Activated T-helper 1 cell treated with anti-CD3 and anti-CD28 coated beads, Interleukin-2, amount 50 U/mL, for 16 hours (primary cell): Measurements from ENCODE around the gene NUDT16L1.

Source experiments
- DNase-seq, 2 donors: peaks; one replicate each; pipeline ENCODE4 v3.0.0-alpha.2; 2020; ENCODE audit warnings: low read depth in 1 of 2, low spot score in 1 of 2

NUDT16L1 gene

DNA sequence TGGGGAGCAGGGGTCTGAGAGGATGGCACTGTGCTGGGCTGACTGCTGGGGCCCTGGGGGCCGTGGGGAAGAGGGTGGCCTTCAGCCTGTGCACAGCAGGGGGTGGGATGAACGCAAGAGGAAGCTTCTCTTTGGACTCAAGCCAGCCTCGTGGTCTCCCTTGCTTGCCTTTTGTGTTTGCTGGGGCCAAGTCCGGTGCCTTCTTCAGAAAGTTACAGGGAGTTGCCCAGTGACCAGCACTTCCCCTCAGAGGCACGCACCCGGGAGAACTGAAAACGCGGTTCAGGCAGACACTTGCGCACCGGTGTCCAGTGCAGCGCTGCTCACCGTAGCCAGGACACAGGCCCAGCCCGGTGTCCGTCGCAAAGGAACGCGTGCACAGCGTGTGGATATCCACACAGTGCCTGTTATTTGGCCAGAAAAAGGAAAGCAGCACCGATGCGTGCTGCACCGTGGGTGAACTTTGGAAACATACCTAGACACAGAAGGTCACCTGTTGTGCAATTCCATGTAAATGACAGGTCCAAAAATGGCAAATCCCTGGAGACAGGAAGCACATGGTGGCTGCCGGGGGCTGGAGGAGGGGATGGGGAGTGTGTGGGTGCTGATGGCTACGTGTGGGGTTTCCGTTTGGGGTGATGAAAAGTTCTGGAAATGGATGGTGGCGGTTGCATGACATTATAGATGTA, 29.4 kb upstream of the NUDT16L1 start:
- DNase-seq = no peak

DNA sequence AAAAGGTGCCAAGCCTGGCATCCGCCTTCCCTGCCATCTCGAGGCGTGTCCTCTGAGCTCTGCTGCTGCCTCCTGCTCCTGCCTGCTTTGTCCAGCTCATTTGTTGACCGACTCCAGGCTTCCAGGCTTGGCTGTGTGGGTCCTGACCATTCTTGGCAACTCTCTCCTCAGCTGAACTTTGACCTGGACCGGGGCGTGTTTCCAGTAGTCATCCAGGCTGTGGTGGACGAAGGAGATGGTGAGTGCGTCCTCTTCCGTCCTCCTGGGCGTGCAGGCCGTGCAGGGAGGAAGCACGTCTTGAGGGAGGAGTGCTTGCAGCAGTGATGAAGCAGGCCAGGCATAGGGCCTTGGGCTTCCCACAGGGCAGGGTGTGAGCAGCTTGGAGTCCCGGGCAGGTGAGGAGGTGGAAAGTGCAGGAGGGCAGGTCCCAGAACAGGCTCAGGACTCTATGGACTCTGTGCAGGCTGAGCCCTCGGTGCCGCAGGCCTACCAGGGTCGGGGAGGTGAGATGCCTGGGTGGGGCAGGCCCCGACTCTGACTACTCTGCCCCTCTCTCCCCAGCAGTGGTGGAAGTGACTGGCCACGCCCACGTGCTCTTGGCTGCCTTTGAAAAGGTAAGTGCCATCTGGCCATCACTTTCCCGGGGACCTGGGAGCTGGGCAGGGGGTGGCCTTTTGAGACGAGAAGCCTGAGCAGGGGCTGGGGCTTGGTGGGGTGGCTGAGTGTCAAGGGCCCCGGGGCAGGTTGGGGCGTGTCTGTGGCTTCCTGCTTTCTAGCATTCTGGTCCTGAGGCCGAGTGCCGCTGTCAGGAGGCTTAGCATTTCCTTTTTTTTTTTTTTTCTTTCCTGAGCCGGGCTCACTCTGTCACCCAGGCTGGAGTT, 28.6 kb upstream of the NUDT16L1 start:
- peak; percentile 31 to 32 for DNase-seq

DNA sequence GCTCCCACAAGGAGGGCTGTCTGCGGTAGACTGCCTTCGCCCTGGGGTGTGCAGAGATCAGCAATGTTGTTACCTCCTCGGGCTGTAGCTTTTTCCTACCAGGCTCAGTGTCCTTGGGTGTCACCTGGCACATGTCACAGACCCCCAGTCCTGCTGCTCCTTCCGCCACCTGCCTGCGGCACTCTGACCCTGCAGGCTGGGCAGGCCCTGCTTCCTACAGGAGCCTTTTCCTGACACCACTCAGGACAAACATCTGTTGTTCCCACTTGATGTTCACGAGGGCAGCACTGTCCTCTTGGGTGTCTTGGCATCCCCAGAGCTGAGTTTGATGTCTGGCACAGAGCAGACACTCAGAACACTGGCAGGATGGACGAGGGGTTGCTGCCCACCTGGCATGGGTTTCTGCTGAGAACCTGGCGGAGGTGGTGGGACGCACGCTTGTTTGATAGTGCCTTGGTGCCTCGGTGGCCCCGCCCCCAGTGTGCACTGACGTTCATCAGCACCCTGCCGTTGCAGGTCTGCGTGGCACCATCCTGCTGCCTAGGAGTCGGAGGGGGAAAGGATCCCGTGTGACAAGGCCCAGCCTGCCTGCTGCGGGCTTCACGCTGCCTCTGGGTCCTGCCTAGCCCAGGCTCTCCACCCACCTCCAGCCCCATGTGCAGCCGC, 26.7 kb upstream of the NUDT16L1 start:
- no peak for DNase-seq

DNA sequence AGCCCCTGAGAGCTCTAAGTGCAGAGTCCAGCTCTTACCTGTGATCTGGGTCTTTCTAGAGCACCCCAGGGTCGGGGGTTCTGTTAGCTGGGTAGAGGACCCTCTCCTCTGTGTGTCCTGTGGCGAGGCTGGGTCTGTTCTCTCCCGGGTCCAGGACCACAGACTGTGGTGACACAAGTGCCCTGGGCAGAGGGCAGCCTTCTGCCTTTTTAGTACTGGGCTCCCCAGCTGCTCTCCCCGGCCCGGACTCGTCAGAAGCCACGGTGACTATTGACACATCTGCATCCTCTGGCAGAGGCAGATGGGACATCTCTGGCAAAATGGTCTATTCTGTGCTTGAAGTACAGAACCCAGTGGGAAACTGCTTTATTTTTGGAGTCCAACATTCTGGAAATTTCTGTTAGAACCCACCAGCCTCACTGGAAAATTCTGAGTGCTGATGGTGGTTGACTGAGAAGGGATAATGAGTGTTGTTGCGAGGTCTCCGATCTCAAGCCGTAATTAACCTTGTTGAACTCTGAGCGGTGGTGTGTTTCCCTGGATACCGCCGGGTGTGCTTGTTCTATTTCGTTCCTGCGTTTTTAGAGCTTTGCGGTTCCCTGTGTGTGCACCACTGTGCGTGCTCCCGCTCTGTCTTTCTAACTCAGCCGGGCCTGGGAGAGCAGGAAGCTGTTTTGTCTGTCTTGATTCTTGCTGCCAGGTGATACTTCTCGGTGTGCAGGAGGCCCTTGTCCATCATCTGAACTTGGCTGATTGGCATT, 26.0 kb upstream of the NUDT16L1 start:
- no peak for DNase-seq

DNA sequence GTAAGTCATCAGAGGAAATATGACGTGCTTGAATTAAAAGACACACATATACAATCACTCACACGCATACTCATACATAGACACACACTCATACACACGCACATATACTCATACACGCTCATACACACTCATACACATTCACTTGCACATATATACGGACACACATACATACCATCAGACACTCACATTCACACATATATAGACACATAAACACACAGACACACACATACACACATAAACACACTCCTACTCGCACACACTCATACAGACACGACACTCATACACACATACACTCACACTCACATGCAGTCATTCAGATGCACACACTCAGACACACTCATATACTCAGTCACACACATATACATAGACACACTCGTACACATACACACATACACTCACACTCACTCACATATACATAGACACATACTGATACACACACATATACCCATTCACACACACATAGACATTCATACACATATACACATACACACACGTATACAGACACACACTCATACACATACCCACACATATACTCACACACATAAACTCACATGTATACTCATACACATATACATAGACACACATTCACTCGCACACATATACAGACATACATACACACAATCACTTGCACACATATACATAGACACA, 24.9 kb upstream of the NUDT16L1 start:
- DNase-seq = no peak

DNA sequence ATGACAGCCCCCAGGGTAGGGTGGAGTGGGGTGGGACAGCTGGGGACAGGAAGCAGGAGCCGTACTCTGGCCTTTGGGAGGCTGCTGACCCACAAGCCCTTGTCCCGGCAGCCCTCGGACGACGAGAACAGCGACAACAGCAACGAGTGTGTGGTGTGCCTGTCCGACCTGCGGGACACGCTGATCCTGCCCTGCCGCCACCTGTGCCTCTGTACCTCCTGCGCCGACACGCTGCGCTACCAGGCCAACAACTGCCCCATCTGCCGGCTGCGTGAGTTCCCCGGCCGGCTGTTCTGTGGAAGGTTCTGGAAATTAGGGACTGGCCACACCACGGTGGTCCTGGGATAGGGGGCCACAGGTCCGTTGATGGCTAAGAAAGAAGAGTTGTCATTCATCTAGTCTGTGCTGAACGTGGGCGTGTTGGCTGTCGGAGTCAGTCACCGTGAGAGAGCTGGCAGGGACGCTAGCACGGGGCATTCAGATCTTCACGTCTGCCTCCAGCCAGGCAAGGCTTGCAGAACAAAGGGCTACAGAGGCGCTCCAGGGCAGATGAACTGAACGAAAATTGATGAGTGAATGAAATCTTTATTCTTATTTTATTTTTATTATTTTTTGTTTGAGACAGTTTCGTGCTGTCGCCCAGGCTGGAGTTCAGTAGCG, 19.8 kb upstream of the NUDT16L1 start:
- DNase-seq = no peak

DNA sequence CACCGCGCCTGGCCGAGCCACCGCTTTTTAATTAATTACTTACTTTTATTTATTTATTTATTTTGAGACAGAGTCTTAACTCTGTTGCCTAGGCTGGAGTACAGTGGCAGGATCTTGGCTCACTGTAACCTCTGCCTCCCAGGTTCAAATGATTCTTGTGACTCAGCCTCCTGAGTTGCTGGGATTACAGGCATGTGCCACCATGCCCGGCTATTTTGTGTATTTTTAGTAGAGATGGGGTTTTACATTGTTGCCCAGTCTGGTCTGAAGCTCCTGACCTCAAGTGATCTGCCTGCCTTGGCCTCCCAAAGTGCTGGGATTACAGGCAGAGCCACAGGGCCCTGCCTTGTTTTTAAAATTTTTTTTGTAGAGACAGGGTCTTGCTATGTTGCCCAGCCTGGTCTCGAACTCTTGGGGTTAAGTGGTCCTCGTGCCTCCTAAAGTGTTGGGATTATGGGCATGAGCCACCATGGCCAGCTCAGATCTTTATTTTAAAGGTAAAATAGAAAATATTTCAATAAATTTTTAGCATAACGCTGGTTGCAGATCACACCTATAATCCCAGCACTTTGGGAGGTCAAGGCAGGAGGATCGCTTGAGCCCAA, 18.3 kb upstream of the NUDT16L1 start:
- no peak for DNase-seq

DNA sequence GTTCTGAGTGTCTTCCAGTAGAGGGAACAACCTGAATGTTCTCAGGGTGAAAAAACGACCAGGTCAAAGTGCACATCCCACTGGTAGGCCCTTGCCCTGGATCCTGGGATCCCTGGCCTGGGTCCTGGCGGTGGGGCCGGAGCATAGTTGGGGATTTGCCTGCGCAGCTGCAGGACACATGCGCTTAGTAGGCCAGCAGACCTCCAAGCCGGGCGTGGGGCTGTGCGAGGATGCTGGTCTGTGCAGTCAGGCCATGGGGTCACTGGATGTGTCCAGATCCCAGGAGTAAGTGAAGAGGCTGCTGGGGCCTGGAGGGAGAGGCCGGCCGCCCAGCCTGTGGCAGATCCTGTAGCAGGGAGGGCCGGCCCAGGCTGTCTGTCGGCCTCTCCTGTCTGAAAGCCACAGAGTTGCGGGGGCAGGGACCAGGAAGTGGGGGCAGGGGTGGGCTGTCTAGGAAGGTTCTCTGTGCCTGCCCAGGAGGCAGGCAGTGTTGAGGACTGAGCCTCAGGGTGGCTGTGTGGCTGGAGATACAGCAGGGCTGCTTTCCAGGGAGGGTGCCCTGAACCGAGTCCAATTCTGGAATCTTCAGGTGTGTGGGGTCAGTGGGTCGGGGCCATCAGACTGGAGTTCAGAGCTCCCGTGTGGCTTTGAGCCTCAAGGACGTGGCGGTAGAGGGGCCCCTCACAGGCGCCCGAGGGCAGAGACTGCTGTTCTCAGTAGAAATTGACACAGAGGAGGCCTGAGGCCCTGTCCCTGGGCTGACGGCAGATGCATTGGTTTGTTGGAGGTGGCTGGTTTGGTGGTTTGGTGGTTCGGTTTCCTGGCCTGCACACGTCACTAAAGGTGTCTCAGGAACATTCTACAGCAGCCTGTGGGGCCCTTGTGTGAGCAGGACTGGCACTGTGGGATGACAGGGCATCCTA, 17.2 kb upstream of the NUDT16L1 start:
- DNase-seq = peak; percentile 34 to 43

DNA sequence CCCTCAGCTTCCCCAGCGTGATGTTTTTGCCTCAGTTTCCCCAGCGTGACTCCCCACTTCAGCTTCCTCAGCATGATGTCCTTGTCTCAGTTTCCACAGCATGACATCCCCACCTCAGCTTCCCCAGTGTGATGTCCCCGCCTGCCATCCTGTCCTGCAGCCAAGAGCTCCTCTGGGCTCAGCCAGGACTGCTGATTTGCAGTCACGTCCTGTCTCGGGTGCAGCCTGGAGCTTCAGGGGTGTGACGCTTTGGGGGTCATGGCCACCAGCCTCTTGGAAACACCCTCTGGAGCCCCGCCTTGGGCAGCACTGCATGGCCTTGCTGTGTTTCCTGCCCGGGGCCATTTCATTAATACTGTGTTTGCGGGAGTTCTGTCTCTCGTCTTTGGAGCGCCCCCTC, 16.5 kb upstream of the NUDT16L1 start:
- no peak for DNase-seq

DNA sequence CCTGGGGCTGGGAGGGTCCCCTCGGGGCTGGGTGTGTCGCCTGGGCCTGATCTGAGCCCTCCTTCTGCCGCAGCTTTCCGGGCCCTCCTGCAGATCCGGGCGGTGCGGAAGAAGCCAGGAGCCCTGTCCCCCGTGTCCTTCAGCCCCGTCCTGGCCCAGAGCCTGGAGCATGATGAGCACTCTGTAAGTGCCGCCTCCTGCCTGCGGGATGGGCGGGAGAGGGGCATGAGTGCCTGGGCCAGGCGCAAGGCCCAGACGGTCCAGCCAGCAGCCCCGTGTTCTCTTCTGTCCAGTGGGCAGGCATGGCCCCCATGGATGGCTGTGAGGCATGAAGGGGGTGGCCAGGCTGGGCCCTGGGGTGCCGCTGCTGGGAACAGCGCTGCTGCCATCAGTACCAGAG, 16.0 kb upstream of the NUDT16L1 start:
- DNase-seq = no peak

DNA sequence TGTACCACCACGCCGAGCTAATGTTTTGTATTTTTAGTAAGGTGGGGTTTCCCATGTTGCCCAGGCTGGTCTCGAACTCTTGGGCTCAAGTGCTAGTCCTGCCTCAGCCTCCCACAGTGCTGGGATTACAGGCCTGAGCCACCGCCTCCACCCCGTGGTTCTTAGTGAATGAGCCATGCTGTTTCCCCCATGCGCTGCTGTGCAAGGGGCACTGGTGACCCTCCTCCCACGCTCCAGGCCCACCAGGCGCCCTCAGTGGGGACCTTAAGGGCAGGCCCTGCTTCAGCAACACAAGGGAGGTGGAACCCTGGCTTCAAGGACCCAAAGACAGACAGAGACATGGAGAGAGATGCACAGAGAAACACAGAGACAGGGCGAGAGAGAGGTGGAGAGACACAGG, 15.4 kb upstream of the NUDT16L1 start:
- no peak for DNase-seq

DNA sequence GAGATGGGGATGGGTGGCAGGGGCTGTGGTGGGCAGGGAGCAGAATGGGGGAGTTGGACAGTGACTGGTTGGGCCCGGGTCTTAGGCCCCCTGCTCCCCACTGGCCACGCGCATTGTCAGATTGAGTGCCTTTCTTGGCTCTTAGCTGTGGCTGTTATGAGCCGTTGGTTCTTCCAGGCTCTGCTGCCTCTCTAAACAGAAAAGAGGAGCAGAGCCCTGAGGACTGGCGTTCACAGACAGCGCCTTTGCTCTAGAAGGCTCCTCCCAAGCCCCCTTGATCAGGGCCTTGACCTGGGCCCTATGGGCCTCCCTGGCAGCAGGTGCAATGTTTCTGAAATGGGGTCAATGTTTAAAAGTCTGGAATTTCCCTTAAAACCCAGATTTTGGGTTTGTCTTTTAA, 14.8 kb upstream of the NUDT16L1 start:
- no peak for DNase-seq

DNA sequence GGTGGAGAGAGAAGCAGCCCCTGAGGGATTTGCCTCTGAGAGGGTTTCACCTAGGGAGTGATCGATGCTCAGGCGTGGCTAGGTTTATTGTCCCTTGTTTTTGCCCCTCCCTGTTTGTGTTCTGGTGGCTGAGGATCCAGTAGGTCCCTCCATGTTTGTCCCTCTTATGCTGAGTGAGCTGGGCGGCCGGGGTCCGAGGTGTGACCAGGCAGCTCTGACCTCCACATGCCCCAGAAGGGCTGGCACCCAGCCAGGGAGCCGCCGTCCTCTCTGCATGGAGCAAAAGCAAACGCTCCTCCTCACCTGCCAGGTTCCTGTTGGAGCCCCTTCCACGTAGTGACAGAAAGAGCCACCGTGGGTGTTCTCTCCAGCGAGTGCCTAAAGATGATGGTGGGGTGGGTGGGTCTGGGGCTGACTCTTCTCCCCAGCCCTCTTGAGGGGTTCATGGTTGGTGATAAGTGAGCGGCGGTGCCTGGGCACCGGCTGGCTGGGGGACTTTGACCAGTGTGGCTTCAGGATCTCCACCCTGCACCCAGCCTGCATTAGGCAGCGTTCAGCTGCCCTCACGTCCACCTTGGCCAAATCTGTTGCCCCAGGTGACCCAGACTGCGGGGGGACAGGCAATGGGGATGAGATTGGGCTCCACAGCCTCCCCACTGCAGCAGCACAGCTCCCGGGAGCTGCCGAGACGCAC, 14.1 kb upstream of the NUDT16L1 start:
- no peak for DNase-seq

DNA sequence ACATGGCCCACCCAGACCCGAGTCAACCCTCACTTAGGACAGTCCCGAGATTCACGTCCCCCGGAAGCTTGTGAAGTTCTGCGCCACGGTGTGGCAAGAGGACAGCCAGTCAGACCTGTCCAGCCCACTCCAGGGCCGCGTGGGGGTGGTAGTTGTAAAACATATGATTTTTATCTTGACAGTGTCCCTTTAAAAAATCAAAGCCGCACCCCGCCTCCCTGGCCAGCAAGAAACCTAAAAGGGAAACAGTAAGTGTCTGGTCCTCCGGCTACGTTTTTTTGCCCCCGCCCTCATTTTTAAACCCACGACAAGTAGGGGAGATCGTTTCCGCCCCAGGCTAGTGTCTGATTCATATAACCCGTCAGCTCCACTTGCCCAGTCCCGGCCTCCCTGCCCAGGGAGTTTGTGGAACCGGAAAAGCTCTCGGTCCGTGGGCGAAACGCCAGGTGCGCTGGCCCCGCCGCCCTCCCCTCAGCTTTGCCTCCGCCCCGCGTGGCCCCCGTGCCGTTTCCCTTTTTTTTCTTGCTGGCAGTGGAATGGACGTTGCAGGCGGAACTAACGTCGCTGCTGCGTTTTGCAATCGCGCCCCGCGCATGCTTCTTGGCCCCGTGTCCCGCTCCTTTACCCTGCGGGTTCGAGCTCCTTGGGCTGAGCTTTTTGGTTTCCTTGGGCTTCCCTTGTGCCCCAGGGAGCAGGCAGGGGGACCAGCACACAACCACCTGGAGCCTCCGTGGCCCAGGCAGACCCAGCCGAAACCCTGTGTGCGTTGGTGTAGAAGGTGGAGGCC, 13.3 kb upstream of the NUDT16L1 start:
- DNase-seq = no peak

DNA sequence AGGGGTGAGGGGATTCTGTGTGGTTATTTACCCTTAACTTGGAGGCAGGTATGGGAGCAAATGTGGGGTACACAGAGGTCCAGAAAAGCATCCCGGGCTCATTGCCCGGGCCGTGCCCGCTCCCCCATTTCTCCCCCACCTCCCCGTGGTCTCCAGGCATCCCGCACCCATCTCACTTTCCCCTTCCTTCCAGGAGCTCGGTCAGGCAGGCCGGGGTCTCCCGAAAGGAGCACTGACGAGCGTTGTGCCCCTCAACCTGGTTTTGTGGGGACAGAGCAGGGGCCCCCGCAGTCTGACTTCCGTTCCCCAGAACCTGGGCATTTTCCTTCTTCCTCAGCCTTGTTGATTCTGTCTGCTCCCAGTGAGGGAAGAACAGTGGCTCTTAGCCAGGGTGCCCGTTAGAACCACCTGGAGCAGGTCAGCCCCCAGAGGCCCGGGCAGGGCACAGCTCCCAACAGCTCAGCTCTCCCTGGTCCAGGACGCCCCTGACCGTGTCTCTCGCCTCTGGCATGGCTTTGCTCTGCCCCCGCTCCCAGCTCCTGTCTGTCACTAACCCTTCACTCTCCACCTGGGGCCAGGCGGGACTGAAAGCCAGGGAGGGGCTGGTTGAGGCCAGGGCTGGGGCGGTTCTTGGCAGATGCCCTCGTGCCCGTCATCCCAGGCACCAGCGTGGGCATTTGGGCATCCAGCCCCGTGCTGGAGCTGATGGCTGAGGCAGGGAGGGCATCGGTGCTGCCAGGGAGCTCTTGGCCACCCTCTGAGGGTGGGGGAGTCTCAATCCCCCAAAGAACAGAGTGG, 12.5 kb upstream of the NUDT16L1 start:
- no peak for DNase-seq

DNA sequence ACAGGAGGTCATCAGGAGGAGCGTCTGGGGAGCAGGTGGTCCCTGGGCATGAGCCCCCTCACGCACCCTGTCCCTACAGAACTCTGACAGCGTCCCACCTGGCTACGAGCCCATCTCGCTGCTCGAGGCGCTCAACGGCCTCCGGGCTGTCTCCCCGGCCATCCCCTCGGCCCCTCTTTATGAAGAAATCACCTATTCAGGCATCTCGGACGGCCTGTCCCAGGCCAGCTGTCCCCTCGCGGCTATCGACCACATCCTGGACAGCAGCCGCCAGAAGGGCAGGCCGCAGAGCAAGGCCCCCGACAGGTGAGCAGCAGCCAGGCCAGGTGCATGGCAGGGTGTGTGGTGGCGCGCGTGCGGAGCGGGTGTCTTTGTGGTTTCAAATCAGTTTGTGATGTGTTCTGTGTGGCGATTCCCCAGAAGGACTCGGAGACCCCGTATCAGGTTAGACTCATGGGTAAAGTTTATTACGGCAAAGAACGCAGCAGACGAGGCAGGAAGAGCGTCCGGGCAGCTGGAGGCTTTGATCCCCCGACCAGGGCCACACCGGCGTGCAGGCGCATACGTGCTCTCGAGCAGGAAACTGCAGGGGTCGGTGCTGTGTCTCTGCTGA, 11.8 kb upstream of the NUDT16L1 start:
- DNase-seq = no peak
